GM21619 (cell line): ENCODE measurements around the gene BHLHE23.
"Not testable (repeated sequence)": the region's sequence is repeated elsewhere in the genome, so short reads cannot be mapped to it uniquely, and the experiment has no call there.

Source experiments
- ATAC-seq: cut with Tn5 transposase; IDR thresholded peaks from one replicate; pipeline ENCODE4 v1.9.1; 2021; ENCODE audit not compliant: unreplicated experiment

BHLHE23 gene

DNA sequence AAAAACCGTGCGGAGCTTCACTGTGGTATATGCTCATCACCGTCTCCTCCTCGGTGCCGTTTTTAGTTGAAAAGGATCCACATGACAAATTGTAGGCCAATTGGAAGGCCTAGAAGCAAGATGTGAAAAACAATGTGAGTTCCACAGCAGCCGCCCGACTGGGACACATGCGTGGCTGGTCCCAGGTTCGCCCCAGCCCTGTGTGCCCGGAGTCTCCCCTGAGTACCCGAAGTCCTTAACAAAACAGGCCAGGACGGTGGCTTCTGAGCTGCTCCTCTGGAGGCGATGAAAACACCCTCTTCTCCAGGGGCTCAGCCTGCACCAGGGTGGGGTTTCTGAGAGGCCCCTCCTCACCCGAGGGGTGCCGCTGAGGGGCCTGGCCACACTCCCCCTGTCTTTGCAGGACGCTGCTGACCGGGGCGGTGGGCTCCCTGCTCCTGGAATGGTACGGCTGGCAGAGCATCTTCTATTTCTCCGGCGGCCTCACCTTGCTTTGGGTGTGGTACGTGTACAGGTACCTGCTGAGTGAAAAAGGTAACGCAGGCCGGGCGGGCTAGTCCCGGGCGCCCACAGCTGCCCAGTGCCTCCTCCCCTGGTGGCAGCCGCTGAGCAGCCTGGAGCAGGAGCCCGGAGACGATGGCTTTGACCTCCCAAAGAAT lies 44.4 kb downstream of the BHLHE23 start:
- no peak for ATAC-seq

DNA sequence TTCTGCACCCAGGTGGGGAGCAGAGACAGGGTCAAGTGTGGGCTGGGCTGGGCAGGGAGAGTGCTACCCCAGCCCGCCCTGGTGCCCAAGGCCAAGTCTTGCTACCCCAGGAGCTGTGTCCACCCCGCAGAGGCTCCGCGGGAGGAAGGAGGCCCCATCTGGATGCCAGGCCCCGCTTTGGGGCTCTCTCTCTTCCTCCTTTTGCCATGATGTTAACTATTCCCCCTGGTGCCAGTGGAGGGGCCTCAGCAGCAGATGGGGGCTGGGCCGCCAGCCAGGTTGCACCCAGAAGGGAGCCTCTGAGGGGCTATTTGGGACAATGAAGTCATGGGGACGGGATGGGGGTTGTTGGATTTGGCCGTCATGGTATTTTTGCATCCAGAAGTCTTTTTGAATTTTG lies 45.0 kb downstream of the BHLHE23 start:
- ATAC-seq, result no peak

DNA sequence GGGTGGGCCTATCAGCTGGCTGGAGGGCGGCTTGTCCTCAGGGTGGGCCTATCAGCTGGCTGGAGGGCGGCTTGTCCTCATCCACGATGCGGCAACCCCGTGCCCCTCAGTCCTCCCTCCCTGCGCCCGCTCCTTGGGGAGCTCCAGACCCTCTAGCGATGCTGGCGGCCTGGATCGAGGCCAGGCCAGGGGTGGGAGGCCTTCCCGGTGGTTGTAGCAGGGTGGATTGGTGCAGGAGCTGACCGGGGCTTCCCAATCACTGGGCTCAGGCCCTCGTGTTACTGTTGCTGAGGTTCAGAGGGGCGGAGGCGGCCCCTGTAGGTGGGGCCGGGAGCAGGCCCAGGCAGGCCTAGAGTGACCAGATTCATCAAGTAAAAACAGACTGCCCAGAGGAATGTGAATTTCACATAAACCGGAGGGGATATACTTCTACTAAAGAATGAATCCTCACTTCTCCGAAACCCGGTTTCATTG lies 45.4 kb downstream of the BHLHE23 start:
- no peak for ATAC-seq

DNA sequence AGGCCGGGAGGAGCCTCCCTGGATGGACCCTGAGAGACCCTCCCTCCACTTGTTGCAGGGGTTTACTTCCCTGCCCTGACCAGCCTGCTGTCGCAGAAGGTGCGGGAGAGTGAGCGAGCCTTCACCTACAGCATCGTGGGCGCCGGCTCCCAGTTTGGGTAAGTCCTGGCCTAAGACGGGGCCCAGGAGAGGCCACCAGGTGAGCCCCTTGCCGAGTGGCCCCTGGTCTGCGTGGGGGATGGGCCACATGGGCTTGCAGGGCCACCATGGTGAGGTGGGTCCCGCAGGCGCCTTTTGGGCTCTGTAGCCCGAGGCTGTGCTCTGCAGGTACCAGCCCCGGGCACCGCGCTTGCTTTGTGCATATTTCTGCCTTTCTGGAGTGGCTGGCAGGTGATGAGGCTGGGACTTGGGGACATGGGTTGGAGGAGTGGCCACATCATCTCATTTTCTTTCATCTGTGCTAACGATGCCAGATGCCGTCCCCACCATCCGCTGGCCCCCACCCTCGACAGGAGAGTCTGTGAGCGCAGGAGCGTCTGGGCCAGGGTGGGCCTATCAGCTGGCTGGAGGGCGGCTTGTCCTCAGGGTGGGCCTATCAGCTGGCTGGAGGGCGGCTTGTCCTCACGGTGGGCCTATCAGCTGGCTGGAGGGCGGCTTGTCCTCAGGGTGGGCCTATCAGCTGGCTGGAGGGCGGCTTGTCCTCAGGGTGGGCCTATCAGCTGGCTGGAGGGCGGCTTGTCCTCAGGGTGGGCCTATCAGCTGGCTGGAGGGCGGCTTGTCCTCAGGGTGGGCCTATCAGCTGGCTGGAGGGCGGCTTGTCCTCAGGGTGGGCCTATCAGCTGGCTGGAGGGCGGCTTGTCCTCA lies 46.1 kb downstream of the BHLHE23 start:
- ATAC-seq, result not testable (repeated sequence)

DNA sequence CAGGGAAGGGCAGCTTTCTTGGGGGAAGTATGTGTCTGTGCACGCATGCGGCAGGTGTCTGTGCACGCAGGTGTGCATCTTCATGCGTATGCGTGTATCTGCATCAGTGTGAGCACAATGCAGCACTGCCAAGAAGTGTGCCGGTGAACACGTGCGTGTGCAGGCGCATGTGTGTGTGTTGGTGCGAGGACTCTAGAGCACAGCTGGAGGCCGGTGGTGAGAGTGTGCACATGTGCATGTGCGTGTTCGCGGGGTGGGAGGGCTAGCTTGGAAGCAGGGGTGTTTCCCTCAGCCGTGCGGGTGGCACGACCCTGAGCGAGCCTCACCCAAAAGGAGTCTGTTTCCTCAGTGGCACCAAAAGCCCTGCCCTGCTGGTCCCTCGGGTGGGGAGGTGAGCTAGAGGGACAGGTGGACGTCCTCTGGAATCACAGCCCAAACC lies 46.7 kb downstream of the BHLHE23 start:
- no peak for ATAC-seq

DNA sequence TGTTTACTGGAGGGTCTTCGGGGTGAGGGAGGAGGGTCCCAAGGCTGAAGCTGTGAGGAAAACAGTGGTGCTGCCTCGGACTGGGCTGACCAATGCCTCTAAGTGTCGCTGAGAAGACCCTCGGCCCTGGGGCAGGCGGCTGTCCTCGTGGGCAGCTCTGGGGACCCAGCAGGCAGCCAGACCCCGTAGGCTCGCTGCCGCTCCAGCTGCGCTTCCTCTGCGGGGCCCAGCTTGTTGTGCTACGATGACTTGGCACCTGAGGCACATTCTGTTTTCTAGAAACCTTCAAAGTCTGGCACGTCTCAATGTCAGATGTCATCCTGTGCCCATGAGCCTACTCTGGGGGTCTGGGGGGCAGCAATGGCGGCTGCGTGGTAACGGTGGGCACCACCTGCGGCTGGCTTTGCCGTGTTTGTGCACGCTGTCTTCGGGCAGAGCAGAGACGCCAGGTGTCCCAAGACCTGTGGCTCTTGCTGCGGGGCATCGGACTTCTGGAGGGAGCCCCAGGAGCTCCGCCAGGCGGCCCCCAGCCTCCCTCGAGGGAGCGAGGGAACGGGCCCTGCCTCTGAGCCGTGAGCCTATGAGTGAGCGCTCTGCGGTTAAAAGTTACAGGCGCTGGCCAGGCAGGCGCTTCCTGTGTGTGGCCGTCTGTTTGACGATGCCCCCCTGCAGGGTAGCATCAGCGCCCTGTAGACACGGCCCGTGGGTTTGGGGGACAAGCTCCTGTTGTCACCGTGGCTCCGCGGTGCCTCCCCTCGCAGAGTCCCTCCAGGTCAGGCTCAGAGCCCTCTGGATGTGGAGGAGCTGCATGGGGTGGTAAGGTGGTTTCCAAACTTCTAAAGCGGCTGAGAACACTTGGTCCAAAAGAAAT lies 47.4 kb downstream of the BHLHE23 start:
- no peak for ATAC-seq

DNA sequence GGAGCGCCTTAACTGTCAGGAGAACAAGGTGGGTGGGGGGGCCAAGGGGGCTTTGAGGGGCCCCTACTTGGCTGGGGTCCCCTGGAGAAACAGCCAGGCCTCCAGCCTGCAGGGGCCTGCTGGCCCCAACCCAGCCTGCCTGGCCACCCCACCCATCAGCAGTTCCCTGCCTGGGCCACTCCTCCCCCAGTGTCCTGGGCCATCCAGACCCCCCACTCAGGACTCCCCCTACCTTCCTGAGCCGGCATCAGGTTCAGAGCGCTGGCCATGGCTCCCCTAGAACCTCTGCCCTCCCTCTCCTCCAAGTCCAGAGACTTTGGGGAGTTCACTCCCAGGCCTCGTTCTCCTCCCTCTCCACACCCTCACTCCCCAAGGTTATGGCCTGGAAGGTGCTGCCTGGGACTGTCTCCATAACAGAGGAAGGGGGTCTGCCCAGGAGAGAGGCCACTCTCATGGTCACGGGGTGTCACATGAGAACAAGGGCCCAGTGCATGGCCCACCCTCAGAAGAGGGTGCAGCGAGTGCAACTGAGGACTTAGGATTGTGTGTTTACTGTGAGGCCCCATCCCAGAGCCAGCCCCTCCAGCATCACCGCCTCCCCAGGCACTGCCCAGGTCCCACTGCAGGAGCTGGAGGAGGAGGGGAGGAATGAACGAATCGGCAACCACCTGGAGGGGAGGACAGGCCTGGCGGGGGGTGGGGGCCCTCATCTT lies 48.2 kb downstream of the BHLHE23 start:
- ATAC-seq, result no peak

DNA sequence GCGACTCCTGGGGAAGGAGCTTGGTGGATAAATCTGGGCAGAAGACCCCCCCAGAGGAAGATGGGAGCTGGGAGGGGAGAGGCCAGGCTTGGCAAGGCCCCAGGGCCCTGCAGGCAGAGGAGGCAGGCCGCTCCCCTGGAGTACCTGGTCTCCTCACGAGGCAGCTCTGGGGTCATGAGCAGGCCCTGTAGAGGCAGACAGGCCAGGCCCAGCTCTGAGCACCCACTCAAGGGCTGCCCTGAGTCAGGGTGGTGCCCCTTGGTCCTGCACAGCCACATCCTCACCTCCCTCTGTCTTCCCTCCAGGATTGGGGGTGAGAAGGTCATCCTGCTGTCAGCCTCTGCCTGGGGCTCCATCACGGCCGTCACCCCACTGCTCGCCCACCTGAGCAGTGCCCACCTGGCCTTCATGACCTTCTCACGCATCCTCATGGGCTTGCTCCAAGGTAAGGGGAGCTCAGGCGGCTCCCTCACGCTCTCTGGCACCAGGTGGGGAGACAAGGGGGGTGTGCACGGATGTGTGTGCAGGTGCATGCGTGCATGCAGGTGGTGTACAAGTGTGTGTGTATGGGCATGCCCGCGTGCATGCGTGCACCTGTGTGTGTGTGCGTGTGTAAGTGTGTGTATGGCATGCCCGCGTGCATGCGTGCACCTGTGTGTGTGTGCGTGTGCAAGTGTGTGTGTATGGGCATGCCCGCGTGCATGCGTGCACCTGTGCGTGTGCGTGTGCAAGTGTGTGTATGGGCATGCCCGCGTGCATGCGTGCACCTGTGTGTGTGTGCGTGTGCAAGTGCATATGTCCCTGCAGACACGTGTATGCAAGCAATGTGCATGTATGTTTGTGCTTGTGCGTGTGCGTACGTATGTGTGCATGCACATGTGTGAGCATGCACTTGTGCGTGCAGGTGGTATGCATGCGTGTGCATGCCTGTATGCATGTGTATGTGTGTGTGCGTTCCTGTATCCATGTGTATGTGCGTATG lies 49.3 kb downstream of the BHLHE23 start:
- ATAC-seq, result no peak

DNA sequence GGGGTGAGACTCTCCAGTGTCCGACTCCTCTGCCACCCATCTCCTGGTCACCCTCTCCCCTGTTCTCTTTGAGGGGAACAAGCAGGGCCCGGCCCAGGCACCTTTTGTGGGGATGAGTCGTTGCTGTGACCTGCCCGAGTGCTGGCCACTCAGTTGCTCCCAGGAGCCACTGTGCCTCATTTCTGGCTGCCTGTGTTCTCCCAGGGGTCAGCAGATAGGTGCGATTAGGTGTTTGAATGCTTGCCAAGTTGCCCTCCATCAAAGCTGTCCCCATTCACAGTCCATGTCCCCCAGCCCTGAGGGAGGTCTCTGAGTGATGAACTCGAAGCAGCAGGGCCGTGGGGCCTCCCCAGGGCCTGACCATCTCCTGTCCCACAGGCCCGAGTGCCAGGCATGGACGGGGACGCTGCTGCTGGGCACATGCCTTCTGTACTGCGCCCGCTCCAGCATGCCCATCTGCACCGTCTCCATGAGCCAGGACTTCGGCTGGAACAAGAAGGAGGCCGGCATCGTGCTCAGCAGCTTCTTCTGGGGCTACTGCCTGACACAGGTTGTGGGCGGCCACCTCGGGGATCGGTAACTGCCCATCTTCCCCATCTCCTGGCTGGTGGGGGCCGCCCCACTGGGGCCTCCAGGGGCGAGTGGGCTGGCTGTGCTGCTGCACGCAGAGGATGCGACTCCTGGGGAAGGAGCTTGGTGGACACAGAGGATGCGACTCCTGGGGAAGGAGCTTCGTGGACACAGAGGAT lies 50.2 kb downstream of the BHLHE23 start:
- no peak for ATAC-seq
